Midbrain (tissue), 1 donor: ENCODE data around the gene EED.
"Not testable (repeated sequence)": the region's sequence is repeated elsewhere in the genome, so short reads cannot be mapped to it uniquely, and the experiment has no call there.

Experiments
- DNase-seq: peaks from one replicate; lab custom pipeline; 2025; lab: John Stamatoyannopoulos, UW

Gene EED

GRCh38 chr11:86219311-86220193 lies 25.0 kb upstream of the EED start:
- DNase-seq = no peak

GRCh38 chr11:86220653-86221052 lies 23.9 kb upstream of the EED start:
- no peak for DNase-seq

- no peak for DNase-seq
These were observed 22.5 kb upstream of the EED start for GRCh38 chr11:86222081-86222480.

DNA sequence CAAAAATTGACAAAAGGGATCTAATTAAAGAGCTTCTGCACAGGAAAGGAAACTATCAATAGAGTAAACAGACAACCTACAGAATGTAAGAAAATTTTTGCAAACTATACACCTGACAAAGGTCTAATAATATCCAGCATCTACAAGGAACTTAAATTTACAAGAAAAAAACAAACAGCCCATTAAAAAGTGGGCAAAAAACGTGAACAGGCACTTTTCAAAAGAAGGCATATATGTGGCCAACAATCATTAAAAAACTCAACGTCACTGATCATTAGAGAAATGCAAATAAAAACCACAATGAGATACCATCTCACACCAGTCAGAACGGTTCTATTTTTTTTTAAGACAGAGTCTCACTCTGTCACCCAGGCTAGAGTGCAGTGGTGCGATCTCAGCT lies 20.0 kb upstream of the EED start:
- DNase-seq = not testable (repeated sequence)

- not testable (repeated sequence) for DNase-seq
These were observed 19.2 kb upstream of the EED start for GRCh38 chr11:86225344-86225743.

GRCh38 chr11:86228269-86229038 lies 16.1 kb upstream of the EED start:
- DNase-seq = no peak

- DNase-seq = not testable (repeated sequence)
These were observed 15.6 kb upstream of the EED start for GRCh38 chr11:86229039-86229330.

DNA sequence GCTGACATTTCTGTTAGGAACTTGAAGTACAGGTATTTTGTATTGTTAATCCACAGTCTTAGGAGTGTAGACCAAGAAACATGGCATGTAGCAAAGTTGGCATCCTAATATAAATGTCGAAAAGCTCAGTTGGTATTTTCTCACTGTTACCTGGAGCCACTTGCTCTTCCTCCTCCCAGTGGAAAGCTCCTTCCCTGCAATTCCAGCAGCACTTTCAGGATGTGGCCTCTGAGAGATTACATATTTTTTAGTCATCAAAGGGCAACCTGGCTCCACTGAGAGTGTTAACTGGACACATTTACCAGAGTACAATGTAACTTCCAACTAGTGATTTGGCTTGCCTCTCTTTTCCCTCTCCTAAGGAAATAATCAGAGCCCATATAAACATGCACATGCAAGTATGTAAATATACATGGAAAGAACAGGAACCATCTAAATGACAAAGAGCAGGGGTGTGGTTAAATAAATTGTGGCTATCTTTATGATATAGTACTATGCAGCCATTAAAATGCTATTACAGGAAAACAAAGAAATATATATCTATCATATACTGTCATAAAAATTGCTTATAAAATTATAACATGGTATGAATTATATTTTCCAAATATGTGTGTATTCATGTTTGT lies 14.3 kb upstream of the EED start:
- DNase-seq = no peak

DNA sequence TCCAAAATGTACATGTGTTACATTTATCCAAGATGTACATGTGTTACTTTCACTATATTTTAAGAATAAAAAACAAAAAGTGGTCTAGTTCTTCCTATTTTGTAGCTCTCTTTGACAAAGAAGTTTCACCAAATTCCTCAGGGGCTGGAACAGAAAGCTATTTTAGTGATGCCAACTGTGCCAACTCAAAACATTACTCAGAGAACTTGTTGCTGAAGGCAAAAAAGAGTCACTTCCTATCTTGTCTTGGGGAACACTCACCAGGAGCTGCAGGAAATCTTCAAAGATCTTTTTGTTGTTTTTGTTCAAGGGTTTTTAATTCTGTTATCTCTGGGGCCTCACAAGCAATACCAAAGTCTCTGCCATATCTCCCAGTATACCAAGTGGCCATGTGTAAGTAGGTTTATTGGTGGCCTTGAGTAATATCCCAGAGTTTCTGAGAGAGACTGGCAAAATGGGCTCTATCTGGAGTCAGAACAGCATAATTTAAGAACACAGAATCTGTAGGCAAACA lies 13.6 kb upstream of the EED start:
- peak; percentile 9 for DNase-seq

- no peak for DNase-seq
These were observed 12.0 kb upstream of the EED start for GRCh38 chr11:86232556-86232955.

DNA sequence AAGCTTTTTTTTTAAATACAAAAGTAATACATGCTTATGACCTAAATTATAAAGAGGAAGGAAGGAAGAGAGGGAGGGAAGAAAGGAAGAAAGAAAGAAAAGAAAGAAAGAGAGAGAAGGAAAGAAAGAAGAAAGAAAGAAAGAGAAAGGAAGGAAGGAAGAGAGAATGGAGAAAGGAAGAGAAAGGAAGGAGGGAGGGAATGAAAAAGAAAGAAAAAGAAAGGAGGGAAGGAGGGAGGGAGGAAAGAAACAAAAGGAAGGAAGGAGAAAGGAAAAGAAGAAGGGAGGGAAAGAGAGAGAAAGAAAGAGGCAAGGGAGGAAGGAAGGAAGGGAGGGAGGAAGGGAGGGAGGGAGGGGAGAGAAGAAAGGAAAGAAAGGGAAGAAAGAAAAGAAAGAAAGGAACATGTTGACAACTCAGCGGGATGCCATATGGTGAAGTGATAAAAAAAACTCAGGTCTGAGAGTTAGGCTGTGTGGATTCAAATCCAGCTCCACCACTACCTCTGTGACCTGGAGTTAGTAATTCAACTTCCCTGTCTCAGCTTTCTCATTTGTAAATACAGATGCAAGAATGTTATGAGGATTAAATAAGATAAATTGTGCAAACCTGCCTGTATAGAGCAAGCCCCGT lies 9.6 kb upstream of the EED start:
- DNase-seq = no peak

DNA sequence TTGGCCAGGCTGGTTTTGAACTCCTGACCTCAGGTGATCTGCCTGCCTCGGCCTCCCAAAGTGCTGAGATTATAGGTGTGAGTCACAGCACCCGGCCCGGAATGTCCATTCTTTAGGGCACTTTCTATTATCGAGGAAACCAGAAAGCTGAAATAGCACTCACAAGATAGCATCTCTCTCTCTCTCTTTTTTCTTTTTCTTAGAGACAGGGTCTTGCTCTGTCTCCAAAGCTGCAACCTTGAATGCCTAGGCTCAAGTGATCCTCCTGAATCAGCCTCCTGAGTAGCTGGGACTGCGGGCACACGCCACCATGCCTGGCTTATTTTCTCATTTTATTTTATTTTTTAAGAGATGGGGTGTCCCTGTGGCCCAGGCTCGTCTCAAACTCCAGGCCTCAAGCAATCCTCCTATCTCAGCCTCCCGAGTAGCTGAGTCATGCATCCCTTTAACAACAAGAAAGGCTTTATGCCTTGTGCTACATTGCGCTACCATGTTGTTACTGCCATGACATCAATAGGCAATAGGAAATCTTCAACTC lies 7.2 kb upstream of the EED start:
- DNase-seq = no peak

- no peak for DNase-seq
These were observed 4.4 kb upstream of the EED start for GRCh38 chr11:86240164-86240563.

DNA sequence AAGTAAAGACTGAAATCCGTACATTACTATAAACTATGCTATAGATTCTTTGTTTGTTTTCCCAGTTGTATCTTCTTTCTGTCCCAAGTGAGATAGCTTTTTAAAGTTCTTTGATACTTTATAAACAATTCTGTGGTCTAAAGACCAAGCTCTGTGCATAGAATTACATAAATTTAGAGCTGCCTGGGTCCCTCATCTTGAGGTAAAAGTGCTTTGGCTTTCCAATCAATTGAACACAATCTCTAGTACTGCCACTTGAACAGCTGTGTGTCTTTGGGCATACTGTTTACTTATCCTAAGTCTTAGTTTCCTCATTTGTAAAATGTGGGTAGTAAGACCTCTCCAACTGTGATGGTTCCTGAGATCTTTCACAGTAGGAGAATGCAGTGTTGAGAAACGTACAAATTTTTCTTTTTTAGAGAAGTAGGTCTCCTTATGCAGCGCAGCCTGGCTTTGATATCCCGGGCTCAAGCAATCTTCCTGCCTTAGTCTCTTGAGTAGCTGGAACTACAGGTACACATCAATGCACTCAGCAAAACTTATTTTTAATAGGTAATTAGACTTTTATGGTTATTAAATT lies 2.5 kb upstream of the EED start:
- no peak for DNase-seq

GRCh38 chr11:86243396-86243795 lies 1.2 kb upstream of the EED start:
- no peak for DNase-seq

DNA sequence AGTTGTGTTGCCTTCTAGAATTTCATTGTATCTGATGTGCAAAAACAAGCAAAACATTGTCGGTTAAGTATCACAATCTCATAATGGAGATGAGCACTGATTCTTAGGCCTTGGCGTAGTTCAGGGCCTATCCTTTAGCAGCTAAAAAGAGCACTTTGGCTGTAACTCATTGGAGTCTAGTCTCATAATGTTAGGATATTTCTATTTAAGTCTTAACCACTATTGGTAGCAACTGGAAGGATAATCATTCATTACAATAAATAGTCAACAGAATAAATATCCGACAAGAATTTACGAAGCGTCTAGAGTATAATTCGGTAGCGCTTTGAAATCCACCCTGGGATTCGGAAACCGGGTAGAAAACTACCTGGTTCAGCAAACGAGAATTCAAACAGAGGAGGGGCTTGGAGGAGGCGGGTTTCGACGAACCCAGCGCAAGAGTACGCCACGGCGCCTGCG lies 461 bp upstream of the EED start:
- DNase-seq = no peak

DNA sequence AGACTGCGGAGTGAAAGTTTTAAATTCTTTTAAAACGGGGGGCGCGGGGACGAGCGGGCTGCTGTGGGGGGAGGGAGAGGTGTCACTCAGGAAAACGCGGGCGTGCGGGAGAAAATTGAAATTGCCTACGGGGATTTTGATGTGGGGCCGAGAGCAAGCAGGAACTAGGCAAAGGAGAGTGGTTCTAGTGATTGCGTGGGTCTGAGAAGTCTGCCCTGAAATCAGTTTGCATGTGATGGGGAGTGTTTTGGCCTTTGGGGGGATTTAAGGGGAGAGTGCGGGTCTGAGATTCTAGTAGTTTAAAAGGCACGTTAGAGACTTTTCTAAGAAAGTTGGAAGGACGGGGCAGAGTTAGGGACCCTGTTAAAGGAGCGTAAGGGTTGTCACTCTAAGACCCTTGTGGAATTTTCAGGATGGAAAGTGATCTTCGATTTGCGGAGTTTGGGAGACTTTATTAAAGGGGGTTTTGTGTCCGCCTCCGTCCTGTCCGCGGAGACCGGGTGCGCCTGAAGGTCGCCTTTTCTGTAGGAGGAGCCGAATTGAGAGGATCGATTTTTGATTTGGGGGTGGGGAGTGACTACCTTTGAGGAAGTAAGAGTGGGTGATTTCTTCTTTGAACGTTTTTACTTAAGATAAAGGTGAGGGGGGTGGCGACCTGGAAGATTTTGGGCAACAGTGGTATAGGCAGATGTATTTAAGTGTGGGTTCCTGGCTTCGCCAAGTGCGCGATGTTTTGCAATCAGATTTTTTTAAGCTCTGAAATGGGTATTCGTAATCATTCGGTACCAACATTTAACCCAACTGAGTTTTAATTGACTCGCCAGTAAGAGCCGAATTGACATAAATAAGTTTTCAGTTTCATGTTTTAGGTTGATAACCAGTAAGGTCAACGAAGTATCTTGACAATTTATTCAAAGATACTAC lies 1.1 kb downstream of the EED start:
- DNase-seq = no peak

DNA sequence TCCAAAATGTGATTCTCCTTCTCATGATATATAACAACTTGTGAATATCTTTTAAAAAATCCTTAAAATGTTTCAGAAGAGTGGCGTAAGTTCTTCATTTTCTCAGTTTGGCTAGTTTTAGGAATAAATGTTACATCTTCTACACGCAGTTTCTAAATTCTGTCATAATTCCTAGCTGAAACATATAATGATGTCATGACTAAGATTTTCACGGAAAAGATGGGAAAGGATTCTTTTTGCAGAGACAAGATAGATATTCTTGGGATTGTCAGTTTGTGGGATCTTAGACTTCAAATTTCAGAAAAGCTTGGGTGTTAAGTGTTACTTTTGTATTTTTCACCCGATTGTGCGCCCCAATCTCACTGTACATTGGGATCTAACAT lies 1.7 kb downstream of the EED start:
- DNase-seq = no peak

GRCh38 chr11:86247608-86248007 lies 3.1 kb downstream of the EED start:
- no peak for DNase-seq

DNA sequence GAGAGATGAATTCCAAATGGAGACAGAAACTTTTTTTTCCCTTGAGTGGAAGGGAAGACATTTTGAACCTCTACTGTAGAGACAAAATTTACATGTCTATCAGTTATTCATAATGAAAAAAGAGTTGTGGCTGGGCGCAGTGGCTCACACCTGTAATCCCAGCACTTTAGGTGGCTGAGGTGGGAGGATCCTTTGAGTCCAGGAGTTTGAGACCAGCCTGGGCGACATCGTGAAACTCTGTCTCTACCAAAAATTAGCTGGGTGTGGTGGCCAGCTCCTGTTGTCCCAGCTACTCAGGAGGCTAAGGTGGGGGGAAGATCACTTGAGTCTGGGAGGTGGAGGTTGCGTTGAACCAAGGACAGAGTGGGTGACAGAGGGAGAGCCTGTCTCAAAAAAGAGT lies 4.1 kb downstream of the EED start:
- no peak for DNase-seq
